ENCODE measurements around the gene LRMDA.
"Not testable (repeated sequence)": the region's sequence is repeated elsewhere in the genome, so short reads cannot be mapped to it uniquely, and the experiment has no call there.

The LRMDA gene

GRCh38 chr10:75508814-75509306, 77.4 kb downstream of the LRMDA start:
- no peak for DNase-seq

DNA sequence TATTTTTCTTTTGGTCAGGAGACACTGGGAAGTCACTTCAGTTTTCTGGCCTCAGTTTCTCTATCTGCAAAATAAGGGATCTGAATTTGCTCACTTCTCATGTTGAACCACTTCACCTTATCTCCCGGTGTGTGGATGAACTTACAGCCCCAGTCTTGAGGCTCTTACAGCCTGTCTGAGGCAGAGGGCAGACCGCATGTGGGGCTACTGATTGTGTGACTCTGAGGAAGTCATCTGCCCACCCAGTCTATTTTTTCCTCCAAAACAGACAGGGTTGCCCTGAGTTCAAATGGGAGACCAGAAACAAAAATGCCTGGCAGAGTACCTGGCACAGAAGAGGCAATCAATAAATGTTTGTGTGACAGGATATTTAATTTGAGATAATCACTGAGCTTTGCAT, 78.3 kb downstream of the LRMDA start:
- no peak for DNase-seq

- DNase-seq: no peak
Measured at GRCh38 chr10:75511011-75511410, 79.6 kb downstream of the LRMDA start.

- no peak for DNase-seq
Measured at GRCh38 chr10:75512203-75512933, 80.9 kb downstream of the LRMDA start.

DNA sequence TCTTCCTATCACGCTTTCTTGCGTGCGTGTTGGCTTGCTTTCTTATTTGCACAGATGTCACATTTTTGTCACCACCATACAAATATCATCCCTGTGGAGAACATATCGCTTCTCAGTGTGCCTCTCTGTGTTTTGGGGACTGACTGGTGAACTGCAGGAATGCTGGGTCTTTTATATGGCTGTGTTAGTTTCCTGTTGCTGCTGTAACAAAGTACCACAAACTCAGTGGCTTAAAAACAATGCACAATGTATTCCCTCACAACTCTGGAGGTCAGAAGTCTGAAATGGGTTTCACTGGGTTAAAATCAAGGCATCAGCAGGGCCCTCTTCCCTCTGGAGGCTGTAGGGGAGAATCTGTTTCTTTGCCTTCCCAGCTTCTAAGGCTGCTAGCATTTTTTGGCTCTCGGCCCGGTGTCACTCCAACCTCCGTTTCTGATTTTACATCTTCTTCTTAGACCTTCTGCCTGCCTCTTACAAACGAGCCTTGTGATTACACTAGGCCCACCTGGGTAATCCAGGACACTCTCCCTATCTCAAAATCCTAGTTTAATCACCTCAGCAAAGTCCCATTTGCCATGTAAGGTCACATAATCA, 82.0 kb downstream of the LRMDA start:
- no peak for DNase-seq

GRCh38 chr10:75514830-75515229, 83.4 kb downstream of the LRMDA start:
- no peak for DNase-seq

- DNase-seq: not testable (repeated sequence)
Measured at GRCh38 chr10:75516154-75516553, 84.7 kb downstream of the LRMDA start.

DNA sequence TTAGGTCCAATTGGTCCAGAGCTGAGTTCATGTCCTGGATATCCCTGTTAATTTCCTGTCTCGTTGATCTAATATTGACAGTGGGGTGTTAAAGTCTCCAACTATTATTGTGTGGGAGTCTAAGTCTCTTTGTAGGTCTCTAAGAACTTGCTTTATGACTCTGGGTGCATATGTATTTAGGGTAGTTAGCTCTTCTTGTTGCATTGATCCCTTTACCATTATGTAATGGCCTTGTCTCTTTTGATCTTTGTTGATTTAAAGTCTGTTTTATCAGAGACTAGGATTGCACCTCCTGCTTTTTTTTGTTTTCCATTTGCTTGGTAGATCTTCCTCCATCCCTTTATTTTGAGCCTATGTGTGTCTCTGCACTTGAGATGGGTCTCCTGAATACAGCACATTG, 87.8 kb downstream of the LRMDA start:
- not testable (repeated sequence) for DNase-seq

GRCh38 chr10:75521194-75521829, 89.9 kb downstream of the LRMDA start:
- DNase-seq: not testable (repeated sequence)

GRCh38 chr10:75525067-75525466, 93.6 kb downstream of the LRMDA start:
- DNase-seq: no peak

- DNase-seq: no peak
Measured at GRCh38 chr10:75525646-75526045, 94.2 kb downstream of the LRMDA start.

GRCh38 chr10:75527542-75527941, 96.1 kb downstream of the LRMDA start:
- DNase-seq: no peak

GRCh38 chr10:75528392-75528791, 97.0 kb downstream of the LRMDA start:
- no peak for DNase-seq

DNA sequence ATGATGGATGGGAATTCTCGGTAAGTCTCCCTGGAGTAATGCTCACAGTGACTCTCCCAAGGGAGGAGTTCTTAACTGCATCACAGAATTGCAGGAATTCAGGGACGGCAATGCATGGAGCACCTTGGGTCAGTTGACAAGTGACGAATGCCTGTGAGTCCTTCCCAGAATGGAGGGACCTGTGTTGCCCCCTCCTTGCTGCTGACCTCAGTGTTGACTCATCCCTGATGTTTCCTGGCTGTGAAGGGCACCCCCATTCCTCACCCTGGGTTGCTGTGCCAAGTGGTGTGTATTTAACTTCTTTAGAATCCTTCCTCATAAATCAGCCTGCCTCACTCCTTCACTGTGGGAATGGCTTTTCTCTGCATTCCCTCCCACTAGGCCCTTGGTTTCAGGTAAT, 98.9 kb downstream of the LRMDA start:
- no peak for DNase-seq

GRCh38 chr10:75531571-75532031, 100.2 kb downstream of the LRMDA start:
- no peak for DNase-seq

DNA sequence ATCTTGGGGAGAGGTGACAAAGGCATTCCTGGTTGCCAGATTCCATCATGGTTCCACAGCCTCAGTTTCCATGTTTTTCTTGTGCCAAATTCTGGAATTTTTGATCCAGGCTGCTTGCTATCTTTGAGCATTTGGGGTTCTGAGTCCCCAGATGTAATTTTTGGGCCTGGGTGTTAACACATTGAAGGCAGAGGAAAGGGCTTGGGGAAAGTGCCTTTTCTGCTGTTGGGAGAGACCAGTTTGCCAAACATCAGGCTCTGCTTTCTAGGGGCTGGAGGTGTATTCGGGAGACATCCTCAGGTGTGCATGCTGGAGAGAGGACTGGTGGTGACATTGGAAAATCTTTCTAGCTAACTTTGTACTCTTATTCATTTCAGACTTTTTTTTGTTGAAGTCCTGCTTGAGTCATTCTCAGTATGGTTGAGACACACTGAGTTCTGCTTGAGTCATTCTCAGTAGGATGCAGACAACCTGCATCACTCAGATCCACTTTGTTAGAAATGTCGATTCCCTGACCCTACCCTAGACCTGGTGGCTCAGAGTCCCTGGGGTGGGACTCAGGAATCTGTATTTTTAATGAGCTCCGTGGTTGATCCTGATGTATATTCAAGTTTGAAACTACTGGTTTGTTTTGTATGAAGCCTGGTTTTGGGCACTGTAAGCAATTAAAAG, 101.0 kb downstream of the LRMDA start:
- DNase-seq: no peak

DNA sequence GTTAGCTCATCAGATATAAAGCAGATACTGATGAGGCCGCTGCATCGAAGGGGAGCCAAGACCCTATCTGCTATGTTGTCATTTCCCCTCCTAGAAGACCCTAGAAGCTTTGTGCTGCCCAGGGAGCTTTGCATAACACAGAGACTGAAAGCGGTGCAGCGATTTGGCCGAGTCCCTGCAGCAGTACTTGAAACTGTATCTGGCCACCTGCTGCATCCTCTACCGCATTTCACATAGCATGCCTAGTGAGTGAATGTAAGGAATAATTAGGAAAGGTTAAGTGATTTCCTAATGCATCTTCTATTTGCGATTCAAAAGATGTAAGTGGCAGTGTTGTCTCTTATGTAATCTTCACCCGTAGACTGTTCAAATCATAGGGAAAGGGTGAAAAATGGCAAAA, 106.7 kb downstream of the LRMDA start:
- DNase-seq: no peak

DNA sequence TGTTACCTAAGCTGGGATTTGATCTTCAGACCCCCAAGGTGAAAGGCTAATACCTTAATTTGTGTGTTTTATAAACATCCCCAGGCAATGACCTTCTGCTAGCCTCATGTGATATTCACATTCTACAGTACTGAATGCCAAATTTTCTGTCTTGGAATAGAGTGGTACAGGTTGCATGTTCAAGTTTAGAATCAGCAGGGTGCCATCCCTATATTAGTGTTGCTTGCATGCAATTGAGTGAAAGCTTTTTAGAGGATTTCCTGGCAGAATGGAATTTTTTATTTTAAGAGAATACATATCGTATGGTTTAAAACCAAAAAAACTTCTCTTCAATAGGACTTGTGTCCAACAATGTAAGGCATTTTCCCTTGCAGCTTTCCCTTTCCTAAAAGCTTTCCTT, 107.3 kb downstream of the LRMDA start:
- DNase-seq: no peak

GRCh38 chr10:75540357-75540966, 109.0 kb downstream of the LRMDA start:
- no peak for DNase-seq

- no peak for DNase-seq
Measured at GRCh38 chr10:75540981-75541380, 109.6 kb downstream of the LRMDA start.

DNA sequence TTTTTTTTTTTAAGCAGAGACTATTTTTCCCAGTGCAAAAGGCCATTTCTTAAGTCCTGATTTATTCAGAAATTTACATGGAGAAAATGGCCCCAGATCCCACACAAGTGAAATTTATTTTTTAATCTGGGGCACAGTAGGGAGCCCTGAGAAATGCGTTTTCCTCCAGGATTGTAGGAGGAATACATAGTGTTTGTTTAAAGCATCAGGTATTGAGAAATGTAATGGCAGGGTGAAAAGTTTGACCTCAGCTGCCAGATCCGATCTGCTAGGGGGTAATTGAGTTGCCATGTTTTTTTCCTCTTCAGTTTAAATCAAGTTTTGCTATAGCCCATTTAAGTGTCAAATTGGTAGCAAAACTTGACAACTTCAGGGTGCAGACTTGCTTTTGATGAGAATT, 110.0 kb downstream of the LRMDA start:
- DNase-seq: no peak

- DNase-seq: no peak
Measured at GRCh38 chr10:75542084-75542483, 110.7 kb downstream of the LRMDA start.

GRCh38 chr10:75542906-75543305, 111.5 kb downstream of the LRMDA start:
- no peak for DNase-seq

All from activated CD4-positive, alpha-beta T cell treated with anti-CD3 and anti-CD28 coated beads for 1 hour (primary cell).